Right forelimb (tissue), 1 donor: Measurements from ENCODE around the gene ROS1.
"Not testable (repeated sequence)": the region's sequence is repeated elsewhere in the genome, so short reads cannot be mapped to it uniquely, and the experiment has no call there.

Source experiments
- DNase-seq: peaks from one replicate; pipeline ENCODE4 v3.0.0-alpha.2; 2018

ROS1 gene

DNA sequence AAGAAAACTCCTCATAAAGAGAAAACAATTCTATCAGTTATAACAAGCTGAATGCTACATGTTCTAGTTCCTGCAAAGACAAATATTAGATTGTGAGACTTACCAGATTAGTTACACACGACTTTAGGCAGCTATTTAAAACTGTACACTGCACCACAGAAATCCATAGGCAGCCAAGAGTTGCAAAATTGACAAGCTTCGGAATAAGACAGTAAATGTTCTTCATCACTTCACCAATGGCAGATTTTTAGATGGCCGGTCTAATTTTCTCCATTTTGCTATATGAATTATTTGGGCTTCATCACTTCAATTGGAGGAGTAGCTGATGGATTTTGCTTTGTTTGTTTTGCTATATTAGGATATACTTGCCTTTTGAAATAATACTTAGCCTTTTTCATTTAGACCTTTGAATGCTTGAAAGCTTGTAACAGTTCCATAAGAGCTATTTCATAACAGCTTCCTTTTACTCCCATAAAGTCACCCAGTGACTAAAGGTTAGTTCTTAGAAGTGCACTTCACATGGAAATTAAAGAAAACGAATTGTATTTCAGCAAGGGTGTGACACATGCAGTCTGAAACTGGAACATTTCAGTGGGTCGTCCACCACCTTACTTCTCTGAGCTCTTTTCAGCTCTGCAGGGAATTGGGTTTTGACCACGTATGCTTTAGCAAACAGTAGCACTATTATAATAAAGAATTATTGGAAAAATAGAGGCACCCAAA, at the start of gene ROS1:
ROS1 (minus strand) TSS at position 512 of the 723 bp plus-strand sequence; CDS start at position 226, 286 bp downstream.
- no peak for DNase-seq

DNA sequence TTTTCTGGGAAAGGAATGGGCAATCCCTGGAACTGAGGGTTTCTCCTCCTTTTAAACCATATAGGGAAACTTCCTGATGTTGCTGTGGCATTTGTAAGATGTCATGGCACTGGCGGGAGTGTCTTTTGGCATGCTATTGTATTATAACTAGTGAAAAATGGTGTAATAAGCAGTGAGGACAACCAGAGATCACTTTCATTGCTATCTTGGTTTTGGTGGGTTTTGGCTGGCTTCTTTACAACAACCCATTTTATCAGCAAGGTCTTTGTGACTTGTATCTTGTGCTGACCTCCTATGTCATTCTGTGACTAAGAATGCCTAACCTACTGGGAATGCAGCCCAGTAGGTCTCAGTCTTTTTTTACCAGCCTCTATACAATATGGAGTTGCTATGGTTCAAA, 47.7 kb upstream of the ROS1 start:
- no peak for DNase-seq

GRCh38 chr6:117472667-117473066, 46.9 kb upstream of the ROS1 start:
- DNase-seq: no peak

DNA sequence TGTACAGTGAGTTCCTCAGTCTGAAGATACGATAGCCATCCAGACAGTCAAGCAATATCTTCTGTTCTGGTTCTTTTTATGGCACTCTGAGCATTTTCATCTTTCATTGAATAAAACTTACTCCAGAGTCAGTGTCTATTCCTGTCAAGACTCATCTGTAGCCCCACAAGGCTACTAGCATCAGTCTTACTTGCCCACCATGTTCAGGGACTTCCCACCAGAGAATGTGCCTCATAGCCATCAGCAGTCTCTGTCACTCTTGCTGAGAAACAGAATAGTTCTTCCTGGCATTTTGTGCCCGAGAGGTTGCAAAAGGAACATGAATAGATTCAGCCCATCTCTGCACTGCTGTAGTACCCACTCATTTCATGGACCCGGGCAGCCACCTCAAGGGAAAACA, 44.0 kb upstream of the ROS1 start:
- no peak for DNase-seq

DNA sequence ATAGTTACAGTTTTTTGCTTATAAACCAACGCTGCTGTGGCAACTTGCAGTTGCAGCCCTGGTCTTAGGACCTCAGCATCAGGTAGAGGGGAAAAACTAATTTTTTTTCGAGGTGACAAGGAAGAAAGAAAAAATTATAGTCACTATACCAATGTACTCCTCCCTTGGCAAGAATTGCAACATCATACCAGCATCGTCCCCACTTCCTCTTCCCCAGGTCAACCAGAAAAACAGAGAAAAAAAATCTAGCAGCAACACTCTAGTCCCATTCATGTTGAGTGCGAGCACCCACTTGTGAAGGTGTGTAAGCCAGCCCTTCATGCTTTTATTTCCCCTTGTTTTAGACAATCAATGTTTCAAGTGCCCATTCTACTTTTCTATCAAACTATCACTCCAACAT, 43.6 kb upstream of the ROS1 start:
- DNase-seq: no peak

DNA sequence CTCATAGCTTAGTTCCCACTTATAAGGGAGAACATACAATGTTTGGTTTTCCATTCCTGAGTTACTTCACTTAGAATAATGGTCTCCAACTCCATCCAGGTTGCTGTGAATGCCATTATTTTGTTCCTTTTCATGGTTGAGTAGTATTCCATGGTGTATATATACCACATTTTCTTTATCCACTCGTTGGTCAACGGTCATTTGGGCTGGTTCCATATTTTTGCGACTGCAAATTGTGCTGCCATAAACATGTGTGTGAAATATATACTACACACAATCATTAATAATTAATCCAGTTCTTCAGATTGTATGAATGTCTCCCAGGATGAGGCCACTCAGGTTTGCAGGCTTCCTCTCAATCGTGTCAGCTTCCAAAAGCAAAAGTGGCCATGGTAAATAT, 42.8 kb upstream of the ROS1 start:
- not testable (repeated sequence) for DNase-seq

DNA sequence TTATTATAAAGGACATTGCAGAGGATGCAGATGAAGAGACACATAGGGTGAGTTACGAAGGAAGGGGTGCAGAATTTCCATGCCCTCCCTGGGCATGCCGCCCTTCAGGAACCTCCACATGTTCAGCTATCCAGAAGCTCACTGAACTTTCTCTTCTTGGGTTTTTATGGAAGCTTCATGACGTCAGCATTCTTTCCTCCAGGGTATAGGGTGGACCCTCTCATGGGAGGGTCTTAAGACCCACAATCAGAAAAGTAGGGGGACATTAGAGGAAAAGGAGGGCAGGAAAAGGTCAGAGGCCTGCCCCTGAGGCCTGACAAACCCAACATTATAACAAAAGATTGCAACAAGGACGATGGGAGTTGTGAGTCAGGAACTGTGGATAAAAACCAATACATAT, 42.1 kb upstream of the ROS1 start:
- no peak for DNase-seq

DNA sequence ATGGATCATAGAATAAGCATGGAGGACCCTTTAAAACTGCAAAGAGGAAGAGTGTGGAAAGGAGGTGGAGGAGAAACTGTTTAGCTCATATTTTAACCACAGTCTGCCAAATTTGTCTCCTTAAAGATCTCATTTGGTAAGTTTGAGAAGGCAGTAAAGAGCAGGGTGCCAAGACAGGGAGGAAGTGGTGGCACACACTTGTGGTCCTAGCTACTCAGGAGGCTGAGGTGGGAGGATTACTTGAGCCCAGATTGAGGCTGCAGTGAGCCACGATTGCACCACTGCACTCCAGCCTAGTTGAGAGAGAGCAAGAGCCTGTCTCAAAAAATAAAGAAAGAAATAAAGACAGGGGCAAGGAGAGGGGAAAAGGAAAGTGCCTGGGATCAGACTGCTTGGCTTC, 39.9 kb upstream of the ROS1 start:
- no peak for DNase-seq

GRCh38 chr6:117464700-117465099, 39.0 kb upstream of the ROS1 start:
- no peak for DNase-seq

- no peak for DNase-seq
Measured at GRCh38 chr6:117463762-117464665, 38.3 kb upstream of the ROS1 start.

GRCh38 chr6:117459204-117459944, 33.6 kb upstream of the ROS1 start:
- no peak for DNase-seq

GRCh38 chr6:117456998-117457397, 31.3 kb upstream of the ROS1 start:
- no peak for DNase-seq

- DNase-seq: no peak
Measured at GRCh38 chr6:117456250-117456649, 30.5 kb upstream of the ROS1 start.

DNA sequence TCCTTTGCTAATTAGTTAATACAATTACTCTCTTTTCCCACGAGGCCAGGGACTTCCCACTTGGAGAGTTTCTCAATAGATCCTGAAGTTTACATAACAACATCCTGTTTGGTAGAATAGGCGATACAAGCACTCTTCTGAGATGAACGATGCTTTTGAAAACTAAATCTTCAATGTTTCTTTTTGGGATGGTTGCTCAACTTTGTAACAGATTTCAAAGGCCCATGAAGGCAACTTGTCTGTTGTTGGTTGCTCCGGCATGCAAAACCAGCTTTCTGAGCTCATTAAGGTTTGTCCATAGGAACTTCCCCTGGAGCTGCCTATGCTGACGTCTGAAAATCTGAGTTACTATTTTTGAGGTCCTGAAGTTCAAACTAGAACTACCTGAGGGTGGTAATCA, 25.9 kb upstream of the ROS1 start:
- no peak for DNase-seq

DNA sequence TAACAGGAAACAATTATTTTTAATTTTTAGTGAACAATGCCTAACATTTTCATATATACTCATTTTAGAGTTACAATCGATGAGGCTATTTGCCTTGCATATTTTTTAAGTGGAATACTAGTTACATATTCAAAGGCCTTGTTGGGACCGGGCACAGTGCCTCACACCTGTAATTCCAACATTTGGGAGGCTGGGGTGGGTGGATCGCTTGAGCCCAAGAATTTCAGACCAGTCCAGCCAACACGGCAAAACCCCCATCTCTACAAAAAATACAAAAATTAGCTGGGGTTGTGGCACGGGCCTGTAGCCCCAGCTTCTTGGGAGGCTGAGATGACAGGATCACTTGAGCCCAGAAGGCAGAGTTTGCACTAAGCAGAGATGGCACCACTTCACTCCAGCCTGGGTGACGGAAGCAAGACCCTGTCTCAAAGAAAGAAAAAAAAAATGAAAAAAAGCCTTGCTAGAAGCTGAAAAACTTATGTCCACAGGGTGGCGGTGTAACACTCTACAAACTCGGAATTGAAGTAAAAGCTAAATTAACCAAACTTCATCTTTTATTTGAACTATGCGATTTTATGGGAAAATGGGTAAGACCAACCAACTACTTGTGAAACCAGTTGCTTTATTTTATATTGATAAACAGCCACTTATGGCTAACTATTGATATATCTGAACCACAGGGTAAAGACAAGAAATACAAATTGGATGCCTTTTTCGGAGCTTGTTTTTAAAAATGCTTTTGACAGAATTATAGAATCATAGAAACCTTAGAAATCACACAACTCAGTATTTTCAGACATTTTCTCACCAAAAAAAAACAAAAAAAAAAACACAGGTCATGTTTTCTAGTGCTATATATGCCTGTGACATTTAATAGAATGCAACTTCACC, 24.1 kb upstream of the ROS1 start:
- peak; percentile 69 for DNase-seq

DNA sequence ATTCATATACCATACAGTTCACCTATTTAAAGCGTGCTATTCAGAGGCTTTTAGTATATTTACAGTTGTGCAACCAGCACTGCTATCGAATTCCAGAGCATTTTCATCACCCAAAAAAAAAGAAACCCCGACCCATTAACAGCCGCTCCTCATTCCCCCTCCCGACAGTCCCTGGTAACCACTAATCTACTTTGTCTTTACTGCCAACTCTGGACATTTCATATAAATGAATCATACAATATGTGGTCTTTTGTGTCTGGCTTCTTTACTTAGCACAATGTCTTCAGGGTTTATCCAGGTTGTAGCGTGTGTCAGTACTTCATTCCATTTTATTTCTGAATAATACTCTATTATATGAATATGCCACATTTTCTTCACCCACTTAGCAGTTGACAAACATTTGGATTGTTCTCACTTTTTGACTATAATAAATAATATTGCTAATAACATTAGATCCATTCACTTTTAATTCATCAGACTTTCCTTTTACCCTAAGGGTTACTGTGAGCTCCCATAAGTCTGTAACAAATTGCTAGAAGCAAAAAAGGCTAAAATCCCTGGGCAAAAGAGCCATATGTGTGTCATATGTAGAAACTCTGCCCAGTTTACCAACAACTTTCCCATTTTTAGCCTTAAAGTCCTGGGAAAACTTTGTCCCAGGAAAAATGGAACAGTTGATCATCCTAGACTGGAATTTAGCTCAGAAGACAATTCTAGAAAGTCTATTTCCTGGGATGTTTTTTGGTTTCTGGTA, 23.2 kb upstream of the ROS1 start:
- no peak for DNase-seq

GRCh38 chr6:117448011-117448410, 22.3 kb upstream of the ROS1 start:
- no peak for DNase-seq

- no peak for DNase-seq
Measured at GRCh38 chr6:117446861-117447260, 21.1 kb upstream of the ROS1 start.

- no peak for DNase-seq
Measured at GRCh38 chr6:117444600-117444999, 18.9 kb upstream of the ROS1 start.

- DNase-seq: not testable (repeated sequence)
Measured at GRCh38 chr6:117442313-117442712, 16.6 kb upstream of the ROS1 start.

GRCh38 chr6:117441824-117442264, 16.1 kb upstream of the ROS1 start:
- DNase-seq: no peak
